ENCODE results near the gene SIAH3.

DNA sequence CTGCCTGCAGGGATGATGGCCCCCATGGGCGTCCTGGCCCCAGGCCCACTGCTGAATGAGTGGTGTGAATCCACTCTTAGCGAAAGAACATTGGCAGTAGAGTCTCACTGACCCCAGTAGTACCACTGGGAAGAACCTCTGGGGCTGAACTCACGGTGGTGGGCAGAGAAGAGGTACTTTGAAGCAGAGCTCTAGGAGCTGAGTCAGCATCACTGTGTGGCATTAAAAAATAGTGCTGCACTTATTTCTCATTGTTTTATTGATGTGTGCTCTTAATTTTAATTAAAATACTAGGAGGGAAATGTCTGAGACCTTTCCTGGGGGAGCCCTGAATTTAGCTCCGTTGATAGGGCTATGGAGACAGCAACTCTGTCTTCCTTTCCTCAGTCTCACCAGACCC, 88.1 kb downstream of the SIAH3 start:
- no peak for TF ChIP-seq EZH2 (optimal IDR thresholded peaks at IDR 0.05; ENCODE audit: low read depth, low read length)
- TF ChIP-seq, protein P1, sequence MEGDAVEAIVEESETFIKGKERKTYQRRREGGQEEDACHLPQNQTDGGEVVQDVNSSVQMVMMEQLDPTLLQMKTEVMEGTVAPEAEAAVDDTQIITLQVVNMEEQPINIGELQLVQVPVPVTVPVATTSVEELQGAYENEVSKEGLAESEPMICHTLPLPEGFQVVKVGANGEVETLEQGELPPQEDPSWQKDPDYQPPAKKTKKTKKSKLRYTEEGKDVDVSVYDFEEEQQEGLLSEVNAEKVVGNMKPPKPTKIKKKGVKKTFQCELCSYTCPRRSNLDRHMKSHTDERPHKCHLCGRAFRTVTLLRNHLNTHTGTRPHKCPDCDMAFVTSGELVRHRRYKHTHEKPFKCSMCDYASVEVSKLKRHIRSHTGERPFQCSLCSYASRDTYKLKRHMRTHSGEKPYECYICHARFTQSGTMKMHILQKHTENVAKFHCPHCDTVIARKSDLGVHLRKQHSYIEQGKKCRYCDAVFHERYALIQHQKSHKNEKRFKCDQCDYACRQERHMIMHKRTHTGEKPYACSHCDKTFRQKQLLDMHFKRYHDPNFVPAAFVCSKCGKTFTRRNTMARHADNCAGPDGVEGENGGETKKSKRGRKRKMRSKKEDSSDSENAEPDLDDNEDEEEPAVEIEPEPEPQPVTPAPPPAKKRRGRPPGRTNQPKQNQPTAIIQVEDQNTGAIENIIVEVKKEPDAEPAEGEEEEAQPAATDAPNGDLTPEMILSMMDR (IDR thresholded peaks at IDR 0.05; ENCODE audit: low read length) = no peak
- TF ChIP-seq EZH2phosphoT487 (IDR thresholded peaks at IDR 0.05; ENCODE audit: low read length) = no peak
